Measurements from ENCODE around the gene NLK. TPM values are rescaled to one million over a fixed set of nuclear protein-coding genes. Genes with fewer than 3 reads are reported as not detected.
"Not testable (repeated sequence)": the region's sequence is repeated elsewhere in the genome, so short reads cannot be mapped to it uniquely, and the experiment has no call there.

Gene NLK
- total RNA-seq, 4 donors from 2014 or later = 7.7 to 20.8 (median 11.5) TPM

GRCh38 chr17:28228986-28229729 is 186.7 kb downstream of the NLK start:
- TF ChIP-seq POLR2A (IDR thresholded peaks at IDR 0.05) (no peak), CTCF (IDR thresholded peaks at IDR 0.05) (no peak), EP300 (IDR thresholded peaks at IDR 0.05) (no peak), POLR2AphosphoS5 (IDR thresholded peaks at IDR 0.05) (no peak)
- H3K36me3 ChIP-seq = no peaks in the 10 kb centered on the region
- WGBS = 84% methylated on average over 4 of the region's 4 CpGs
- peaks cover 20% of the 10 kb centered on the region for H3K4me1 ChIP-seq
- DNase-seq (ENCODE audit: low spot score in 2 of 2) = peak in 1 of 2 donors; percentile 37
- H3K9me3 ChIP-seq = no peaks in the 10 kb centered on the region
- H3K27me3 ChIP-seq = peaks cover 35% of the 10 kb centered on the region
- H3K4me3 ChIP-seq = no peak overlapping the region
- no peak overlapping the region for H3K27ac ChIP-seq

GRCh38 chr17:28230011-28230410 is 187.5 kb downstream of the NLK start:
- peaks cover 35% of the 10 kb centered on the region for H3K27me3 ChIP-seq
- no peaks in the 10 kb centered on the region for H3K36me3 ChIP-seq
- WGBS = 68% methylated on average over 5 of the region's 7 CpGs
- peaks cover 28% of the 10 kb centered on the region for H3K4me1 ChIP-seq
- peak in 1 of 2 donors; percentile 57 for DNase-seq (ENCODE audit: low spot score in 2 of 2)
- H3K27ac ChIP-seq = no peak overlapping the region
- no peaks in the 10 kb centered on the region for H3K9me3 ChIP-seq
- TF ChIP-seq POLR2AphosphoS5 (IDR thresholded peaks at IDR 0.05) (no peak), EP300 (IDR thresholded peaks at IDR 0.05) (no peak), CTCF (IDR thresholded peaks at IDR 0.05) (no peak), POLR2A (IDR thresholded peaks at IDR 0.05) (no peak)
- H3K4me3 ChIP-seq = no peak overlapping the region

- H3K27me3 ChIP-seq = peaks cover 35% of the 10 kb centered on the region
- H3K9me3 ChIP-seq; H3K27ac ChIP-seq; DNase-seq (ENCODE audit: low spot score in 2 of 2); H3K36me3 ChIP-seq; H3K4me3 ChIP-seq: not testable (repeated sequence)
- peaks cover 34% of the 10 kb centered on the region for H3K4me1 ChIP-seq
- WGBS = 60% methylated on average over 6 of the region's 6 CpGs
Observed at GRCh38 chr17:28230607-28231006, 188.1 kb downstream of the NLK start.

GRCh38 chr17:28231624-28232023 is 189.1 kb downstream of the NLK start:
- not testable (repeated sequence) for H3K27ac ChIP-seq; H3K4me3 ChIP-seq; H3K9me3 ChIP-seq; DNase-seq (ENCODE audit: low spot score in 2 of 2); H3K36me3 ChIP-seq
- Histone ChIP-seq H3K27me3 (peaks cover 31% of the 10 kb centered on the region), H3K4me1 (peaks cover 42% of the 10 kb centered on the region)
- 80% methylated on average over 5 of the region's 5 CpGs for WGBS

- DNase-seq (ENCODE audit: low spot score in 2 of 2) = peak in 1 of 2 donors; percentile 44
- peaks cover 28% of the 10 kb centered on the region for H3K4me1 ChIP-seq
- 47% methylated on average over 20 of the region's 21 CpGs for WGBS
Observed at GRCh38 chr17:28232966-28233870, 190.7 kb downstream of the NLK start.

GRCh38 chr17:28233872-28234856 is 191.7 kb downstream of the NLK start:
- peak overlapping the region; percentile 35 for H3K4me3 ChIP-seq
- H3K27ac ChIP-seq = peak overlapping the region; percentile 66
- 51% methylated on average over 22 of the region's 22 CpGs for WGBS
- not testable (repeated sequence) for H3K36me3 ChIP-seq, H3K9me3 ChIP-seq, H3K27me3 ChIP-seq
- peaks cover 28% of the 10 kb centered on the region for H3K4me1 ChIP-seq
- peak in 1 of 2 donors; percentile 83 for DNase-seq (ENCODE audit: low spot score in 2 of 2)

More at GRCh38 chr17:28232966-28233870, 190.7 kb downstream of the NLK start:
- H3K27ac ChIP-seq = peak overlapping the region; percentile 66
- H3K4me3 ChIP-seq = peak overlapping the region; percentile 35
- peaks cover 18% of the 10 kb centered on the region for H3K27me3 ChIP-seq
- H3K9me3 ChIP-seq, H3K36me3 ChIP-seq: not testable (repeated sequence)
- peak; percentile 43 to 49 for TF ChIP-seq CTCF (IDR thresholded peaks at IDR 0.05)

GRCh38 chr17:28235066-28235700 is 192.7 kb downstream of the NLK start:
- WGBS = 70% methylated on average over 10 of the region's 12 CpGs
- Histone ChIP-seq H3K27ac (peak overlapping the region; percentile 45), H3K4me1 (peaks cover 28% of the 10 kb centered on the region)
- not testable (repeated sequence) for H3K9me3 ChIP-seq, H3K4me3 ChIP-seq, H3K27me3 ChIP-seq, H3K36me3 ChIP-seq
- DNase-seq (ENCODE audit: low spot score in 2 of 2) = peak in 1 of 2 donors; percentile 65

- peaks cover 28% of the 10 kb centered on the region for H3K4me1 ChIP-seq
- H3K9me3 ChIP-seq; DNase-seq (ENCODE audit: low spot score in 2 of 2); H3K27me3 ChIP-seq; H3K36me3 ChIP-seq; H3K4me3 ChIP-seq; H3K27ac ChIP-seq: not testable (repeated sequence)
- WGBS = 83% methylated on average over 13 of the region's 13 CpGs
Observed at GRCh38 chr17:28236033-28236653, 193.7 kb downstream of the NLK start.

Data from suprapubic skin (tissue), 4 donors.